GM21528 (cell line): ENCODE results near the gene VWA3A.
"Not testable (repeated sequence)": the region's sequence is repeated elsewhere in the genome, so short reads cannot be mapped to it uniquely, and the experiment has no call there.

Source experiments
- ATAC-seq: cut with Tn5 transposase; IDR thresholded peaks from one replicate; pipeline ENCODE4 v1.9.1; 2021; ENCODE audit warnings: mild to moderate bottlenecking, moderate library complexity; ENCODE audit not compliant: unreplicated experiment, low FRiP score

Gene VWA3A

DNA sequence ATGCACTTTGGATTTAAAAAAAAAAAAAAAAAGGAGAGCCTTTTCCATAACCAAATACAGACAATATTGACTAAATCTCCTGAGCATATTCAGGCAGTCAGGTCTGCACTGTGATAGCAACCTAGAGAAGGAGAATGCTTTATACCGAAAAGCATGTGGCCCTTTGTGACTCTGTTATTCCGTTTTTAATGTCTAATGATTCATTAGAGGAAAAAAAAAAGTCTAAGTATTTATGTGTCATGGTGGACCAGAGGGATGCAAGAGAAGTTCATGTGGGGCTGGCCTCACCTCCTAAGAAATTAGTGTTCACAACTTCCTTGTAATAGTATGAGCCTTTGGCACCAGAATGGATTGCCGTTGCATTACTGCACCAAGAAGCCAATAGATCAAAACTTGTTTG lies 11.3 kb upstream of the VWA3A start:
- ATAC-seq: no peak

GRCh38 chr16:22086440-22086839 lies 5.9 kb upstream of the VWA3A start:
- ATAC-seq: no peak

- ATAC-seq: no peak
Measured at GRCh38 chr16:22088642-22089041, 3.7 kb upstream of the VWA3A start.

DNA sequence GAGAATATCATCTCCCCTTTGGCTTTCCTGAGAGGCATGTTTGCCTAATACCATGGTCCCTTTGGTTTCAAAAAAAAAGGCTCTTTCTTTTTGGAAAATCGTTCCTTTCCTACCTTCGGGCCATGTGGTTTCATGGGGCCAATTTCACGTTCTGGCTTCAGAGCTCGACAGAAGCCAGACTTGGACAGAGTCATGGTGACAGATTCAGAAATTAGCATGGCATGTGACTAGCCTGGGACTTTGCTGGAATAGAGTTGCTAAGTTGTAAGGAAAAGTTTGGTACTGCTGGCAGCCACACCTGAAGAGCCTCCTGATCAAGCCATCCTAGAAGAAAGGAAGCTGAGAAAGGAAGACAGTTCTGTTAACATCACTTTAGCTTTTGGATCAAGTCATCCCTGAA lies 2.4 kb upstream of the VWA3A start:
- no peak for ATAC-seq

- no peak for ATAC-seq
Measured at GRCh38 chr16:22091721-22092120, 620 bp upstream of the VWA3A start.

DNA sequence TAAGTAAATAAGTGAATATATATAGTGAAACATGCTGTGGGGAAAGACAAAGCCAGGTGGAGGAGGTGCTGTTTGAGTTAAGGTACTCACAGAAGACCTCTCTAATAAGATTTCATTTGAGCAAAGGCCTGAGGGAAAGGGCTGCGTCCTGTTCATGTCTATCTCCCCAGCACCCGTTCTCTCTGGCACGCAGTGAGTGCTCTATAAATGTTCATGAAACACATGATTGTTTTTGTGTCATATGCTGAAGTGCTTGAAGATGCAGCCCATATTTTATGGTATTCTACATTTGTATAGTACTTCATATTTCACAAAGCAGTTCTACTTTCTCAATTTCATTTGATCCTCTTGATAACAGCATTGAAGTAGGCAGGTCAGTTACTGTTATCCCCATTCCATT lies 990 bp downstream of the VWA3A start:
- no peak for ATAC-seq

DNA sequence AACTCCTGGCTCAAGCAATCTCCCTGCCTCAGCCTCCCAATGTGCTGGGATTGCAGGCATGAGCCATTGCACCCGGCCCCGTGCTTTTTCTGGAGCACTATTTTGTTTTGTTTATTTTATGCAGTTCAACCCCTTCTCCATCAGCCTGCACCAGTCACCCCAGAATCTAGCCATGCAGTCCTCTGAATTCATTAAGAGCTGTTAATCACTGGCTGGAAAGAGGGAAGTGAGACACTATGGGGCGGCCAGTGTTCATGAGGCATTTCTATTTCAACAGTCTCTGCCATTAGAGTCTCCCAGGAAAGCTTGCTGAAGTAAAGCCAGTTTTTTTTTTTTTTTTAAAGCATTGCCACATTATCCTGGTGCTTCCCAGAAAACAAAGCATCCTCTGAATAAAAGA lies 1.7 kb downstream of the VWA3A start:
- no peak for ATAC-seq

GRCh38 chr16:22098405-22099255 lies 6.3 kb downstream of the VWA3A start:
- ATAC-seq: no peak

- ATAC-seq: no peak
Measured at GRCh38 chr16:22099256-22099975, 7.1 kb downstream of the VWA3A start.

DNA sequence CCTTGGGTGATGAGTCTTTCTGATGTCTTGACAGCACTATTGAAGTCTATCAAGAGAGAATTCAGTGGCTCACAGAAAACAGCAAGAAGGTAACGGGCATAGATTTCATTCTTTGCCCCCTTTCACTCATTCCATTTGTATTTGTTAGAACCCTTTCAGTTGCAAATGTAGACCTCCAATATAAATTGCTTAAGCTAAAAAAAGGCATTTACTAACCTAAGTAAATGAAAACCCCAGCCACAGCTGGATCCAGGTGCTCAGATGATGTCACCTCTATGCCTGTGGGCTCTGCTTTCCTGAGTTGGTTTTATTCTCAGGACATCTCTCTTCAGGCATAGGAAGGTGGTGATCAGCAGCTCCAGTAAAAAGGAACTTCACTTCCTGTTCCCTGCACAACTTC lies 11.1 kb downstream of the VWA3A start:
- ATAC-seq: no peak

DNA sequence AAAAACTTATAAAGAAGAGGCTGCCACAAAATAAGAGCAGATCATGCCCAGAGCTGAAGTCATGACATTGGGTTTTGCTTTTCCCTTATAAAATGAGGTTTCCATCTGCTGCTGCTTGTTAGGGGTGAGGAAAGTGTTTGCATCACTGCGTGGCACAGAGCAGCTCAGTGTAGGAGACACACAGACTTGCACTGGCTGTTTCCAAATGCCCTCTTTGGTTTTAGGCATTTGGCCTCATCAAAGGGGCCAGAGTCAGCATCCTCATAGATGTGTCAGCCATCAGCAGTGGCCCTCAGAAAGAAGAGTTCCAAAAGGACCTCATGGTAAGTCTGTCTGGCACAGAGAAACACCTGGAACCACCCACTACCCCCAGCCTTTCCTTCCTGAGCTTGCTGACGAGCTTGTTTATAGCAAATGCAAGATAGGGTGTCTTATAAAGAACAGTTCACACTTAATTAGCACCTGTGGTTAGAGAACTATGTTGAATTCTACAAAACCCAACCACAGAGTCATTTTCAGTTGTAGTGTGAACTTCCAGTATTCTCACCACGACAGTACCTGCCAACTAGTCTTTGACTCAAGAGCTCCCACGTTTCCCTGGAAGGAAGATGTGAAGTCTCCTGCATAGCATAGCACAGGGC lies 17.0 kb downstream of the VWA3A start:
- ATAC-seq: no peak

- ATAC-seq: not testable (repeated sequence)
Measured at GRCh38 chr16:22111629-22112028, 19.3 kb downstream of the VWA3A start.

- no peak for ATAC-seq
Measured at GRCh38 chr16:22116095-22116700, 23.9 kb downstream of the VWA3A start.

DNA sequence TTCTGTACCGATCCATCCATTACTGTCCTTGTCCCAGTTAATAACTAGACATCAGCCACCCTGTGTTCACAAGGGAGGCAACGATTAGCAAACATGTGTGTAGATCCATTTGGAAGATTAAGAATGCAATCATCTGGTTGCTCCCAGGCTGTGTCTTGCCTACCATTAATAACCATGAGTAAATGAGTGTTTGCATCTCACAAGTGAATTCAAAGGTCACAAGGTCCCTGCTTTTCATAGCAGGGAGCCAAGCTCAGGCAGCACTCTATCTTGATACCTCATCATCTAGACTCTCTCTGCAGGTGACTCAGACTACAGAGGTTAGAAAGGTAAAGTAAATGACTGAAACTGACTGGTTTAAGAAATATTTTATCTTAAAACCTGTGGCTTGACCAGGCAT lies 25.3 kb downstream of the VWA3A start:
- no peak for ATAC-seq

DNA sequence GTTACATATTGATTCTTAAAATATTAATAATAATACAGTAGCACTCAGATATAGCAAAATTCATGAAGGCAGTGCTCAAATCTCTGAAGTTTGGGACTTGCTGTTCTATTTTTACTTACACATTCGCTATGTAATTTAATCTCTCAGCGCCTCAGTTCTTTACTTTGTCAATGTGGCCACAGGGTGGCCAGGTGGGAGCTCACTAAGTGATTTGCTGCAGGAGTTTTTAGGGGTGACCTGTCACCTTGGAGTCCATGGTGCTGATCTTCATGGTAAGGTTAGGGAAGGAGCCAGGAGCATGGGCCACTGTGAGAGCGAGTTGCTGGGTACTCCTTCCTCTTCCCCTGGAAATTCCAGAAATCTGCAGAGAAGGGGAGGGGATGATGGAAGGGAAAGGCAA lies 28.1 kb downstream of the VWA3A start:
- ATAC-seq: no peak

DNA sequence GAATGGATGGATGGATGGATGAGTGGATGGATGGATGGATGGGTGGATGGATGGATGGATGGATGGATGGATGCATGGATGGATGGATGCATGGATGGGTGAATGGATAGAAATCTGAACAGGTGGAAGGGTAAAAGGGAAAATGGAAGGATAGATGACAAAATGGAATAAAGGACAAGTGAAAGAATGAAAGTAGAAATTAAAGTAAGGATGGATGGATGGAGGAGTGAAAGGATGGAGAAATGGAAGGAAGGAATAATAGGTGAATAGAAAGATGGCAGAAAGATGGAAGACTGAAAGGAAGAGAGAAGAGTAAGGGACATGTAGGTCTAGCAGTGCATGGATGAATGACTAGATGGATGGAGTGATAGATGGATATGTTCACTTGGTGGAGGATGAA lies 29.9 kb downstream of the VWA3A start:
- no peak for ATAC-seq

- no peak for ATAC-seq
Measured at GRCh38 chr16:22123146-22123545, 30.8 kb downstream of the VWA3A start.

DNA sequence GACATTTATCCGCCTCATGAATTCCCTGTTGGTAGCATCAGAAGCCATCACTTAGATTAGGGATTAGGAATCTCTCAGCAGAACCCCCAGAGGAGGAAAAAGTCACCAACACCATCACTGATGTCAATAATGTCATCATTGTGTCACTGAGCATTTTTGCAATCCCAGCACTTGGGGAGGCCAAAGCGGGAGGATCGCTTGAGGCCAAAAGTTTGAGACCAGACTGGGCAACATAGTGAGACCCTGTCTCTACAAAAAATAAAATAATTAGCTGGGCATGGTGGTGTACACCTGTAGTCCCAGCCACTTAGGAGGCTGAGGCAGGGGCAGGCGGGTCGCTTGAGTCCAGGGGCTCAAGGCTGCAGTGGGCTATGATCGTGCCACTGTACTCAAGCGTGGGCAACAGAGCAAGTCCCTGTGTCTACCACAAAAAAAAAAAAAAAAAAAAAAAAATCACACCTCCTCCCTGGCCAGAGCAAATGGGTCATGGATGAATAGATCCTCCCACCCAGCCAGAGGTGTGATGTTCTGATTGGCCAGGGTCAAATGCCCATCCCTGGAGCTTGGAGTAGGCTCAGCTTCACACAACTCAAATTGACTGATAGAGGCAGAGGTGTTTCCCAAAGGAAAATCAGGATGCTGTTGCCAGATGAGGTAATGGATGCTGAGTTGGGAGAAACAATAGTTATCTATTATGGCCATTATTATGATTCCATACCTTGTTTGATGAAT lies 31.6 kb downstream of the VWA3A start:
- ATAC-seq: no peak

GRCh38 chr16:22124583-22125284 lies 32.4 kb downstream of the VWA3A start:
- no peak for ATAC-seq

GRCh38 chr16:22126037-22126558 lies 33.8 kb downstream of the VWA3A start:
- no peak for ATAC-seq
